ENCODE data around the gene NFE2L2. TPM values are rescaled to one million over a fixed set of nuclear protein-coding genes. Genes with fewer than 3 reads are reported as not detected.
"Not testable (repeated sequence)": the region's sequence is repeated elsewhere in the genome, so short reads cannot be mapped to it uniquely, and the experiment has no call there.

NFE2L2 gene
- total RNA-seq, 1 experiment from 2014 or later = 24.2 TPM

DNA sequence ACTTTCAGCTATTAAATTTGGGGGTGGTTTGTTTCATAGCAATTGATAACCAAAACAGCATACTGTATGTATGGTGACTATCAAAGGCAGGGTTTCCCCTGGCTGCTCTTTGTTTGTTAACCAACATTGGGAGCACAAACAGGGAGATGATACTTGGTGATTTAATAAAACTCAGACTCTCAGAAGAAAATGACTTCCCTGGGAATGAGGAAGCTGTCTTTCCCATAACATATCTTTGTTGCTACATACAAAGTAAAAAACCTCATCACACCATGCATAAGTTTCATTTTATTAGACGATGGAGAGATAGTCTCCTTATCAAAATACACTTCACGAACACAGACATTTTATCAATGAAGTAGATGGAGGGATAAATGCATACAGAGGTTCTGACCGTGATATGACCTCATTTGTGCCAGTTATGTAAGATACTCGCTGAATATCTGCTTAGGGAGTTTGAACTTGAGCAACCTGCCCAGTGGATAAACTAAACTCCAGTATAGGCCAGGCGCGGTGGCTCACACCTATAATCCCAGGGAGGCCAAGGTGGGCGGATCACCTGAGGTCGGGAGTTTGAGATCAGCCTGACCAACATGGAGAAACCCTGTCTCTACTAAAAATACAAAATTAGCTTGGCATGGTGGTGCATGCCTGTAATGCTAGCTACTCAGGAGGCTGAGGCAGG is 3.8 kb upstream of the NFE2L2 start:
- BruUV-seq (replicated peaks) = no TSS peak
- Histone ChIP-seq H3K4me2 (ENCODE audit: low read length) (no peak overlapping the region), H2AFZ (ENCODE audit: low read length) (no peak overlapping the region), H3F3A (ENCODE audit: low read length, unreplicated experiment) (no peaks in the 10 kb centered on the region), H3K79me2 (ENCODE audit: low read length) (peaks cover 16% of the 10 kb centered on the region), H3K36me3 (ENCODE audit: low read depth, low read length) (no peaks in the 10 kb centered on the region), H3K9me2 (replicated peaks; ENCODE audit: low read length) (no peaks in the 10 kb centered on the region), H3K27ac (ENCODE audit: low read length) (no peak overlapping the region), H3K4me1 (ENCODE audit: insufficient read depth, low read length) (peaks cover 13% of the 10 kb centered on the region), H3K9me3 (ENCODE audit: low read length) (no peaks in the 10 kb centered on the region), H3K9ac (ENCODE audit: low read length) (no peak overlapping the region), H3K27me3 (ENCODE audit: low read length) (no peaks in the 10 kb centered on the region), H4K20me1 (ENCODE audit: low read length) (no peaks in the 10 kb centered on the region), H3K4me3 (ENCODE audit: low read length) (no peak overlapping the region)
- intact Hi-C loops (cut with micrococcal nuclease) = loop anchor here (5.0 kb wide), 1 partner anchor 149 kb away; no protein-coding TSS in a partner anchor
- ATAC-seq (no peak), DNase-seq (no peak)
- TF ChIP-seq, protein P1, sequence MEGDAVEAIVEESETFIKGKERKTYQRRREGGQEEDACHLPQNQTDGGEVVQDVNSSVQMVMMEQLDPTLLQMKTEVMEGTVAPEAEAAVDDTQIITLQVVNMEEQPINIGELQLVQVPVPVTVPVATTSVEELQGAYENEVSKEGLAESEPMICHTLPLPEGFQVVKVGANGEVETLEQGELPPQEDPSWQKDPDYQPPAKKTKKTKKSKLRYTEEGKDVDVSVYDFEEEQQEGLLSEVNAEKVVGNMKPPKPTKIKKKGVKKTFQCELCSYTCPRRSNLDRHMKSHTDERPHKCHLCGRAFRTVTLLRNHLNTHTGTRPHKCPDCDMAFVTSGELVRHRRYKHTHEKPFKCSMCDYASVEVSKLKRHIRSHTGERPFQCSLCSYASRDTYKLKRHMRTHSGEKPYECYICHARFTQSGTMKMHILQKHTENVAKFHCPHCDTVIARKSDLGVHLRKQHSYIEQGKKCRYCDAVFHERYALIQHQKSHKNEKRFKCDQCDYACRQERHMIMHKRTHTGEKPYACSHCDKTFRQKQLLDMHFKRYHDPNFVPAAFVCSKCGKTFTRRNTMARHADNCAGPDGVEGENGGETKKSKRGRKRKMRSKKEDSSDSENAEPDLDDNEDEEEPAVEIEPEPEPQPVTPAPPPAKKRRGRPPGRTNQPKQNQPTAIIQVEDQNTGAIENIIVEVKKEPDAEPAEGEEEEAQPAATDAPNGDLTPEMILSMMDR (conservative IDR thresholded peaks at IDR 0.05; ENCODE audit: low read depth, low read length) = no peak
- TF ChIP-seq EZH2phosphoT487 (IDR thresholded peaks at IDR 0.05; ENCODE audit: borderline replicate concordance, low read length) (no peak), EZH2 (IDR thresholded peaks at IDR 0.05; ENCODE audit: low read length, unreplicated experiment) (no peak)
- POLR2A ChIA-PET (ENCODE audit: unreplicated experiment) = interaction anchor here (0.6 kb wide), 1 partner anchor 125 kb away, joined by 4 read pairs; no protein-coding TSS in a partner anchor
- CTCF ChIA-PET = no interaction called here

DNA sequence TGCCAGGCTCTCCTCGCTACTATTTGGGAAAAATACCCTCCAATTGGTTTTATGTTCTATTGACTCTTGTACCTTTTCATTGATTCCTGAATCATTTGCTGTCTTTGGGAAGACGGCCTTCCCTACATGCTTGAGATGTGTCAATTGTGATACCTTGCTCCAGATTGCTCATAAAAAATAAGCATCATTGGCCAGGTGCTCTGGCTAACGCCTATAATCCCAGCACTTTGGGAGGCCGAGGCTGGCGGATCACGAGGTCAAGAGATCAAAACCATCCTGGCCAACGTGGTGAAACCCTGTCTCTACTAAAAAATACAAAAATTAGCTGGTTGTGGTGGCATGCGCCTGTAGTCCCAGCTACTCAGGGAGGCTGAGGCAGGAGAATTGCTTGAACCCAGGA is 2.4 kb upstream of the NFE2L2 start:
- H3K9ac ChIP-seq (ENCODE audit: low read length); H3K9me2 ChIP-seq (replicated peaks; ENCODE audit: low read length); H3F3A ChIP-seq (ENCODE audit: low read length, unreplicated experiment); ATAC-seq; H3K4me2 ChIP-seq (ENCODE audit: low read length); H3K27me3 ChIP-seq (ENCODE audit: low read length); H3K27ac ChIP-seq (ENCODE audit: low read length); H3K36me3 ChIP-seq (ENCODE audit: low read depth, low read length); POLR2A ChIA-PET (ENCODE audit: unreplicated experiment); CTCF ChIA-PET; H2AFZ ChIP-seq (ENCODE audit: low read length); DNase-seq; BruUV-seq (replicated peaks); H3K4me3 ChIP-seq (ENCODE audit: low read length); H3K9me3 ChIP-seq (ENCODE audit: low read length): not testable (repeated sequence)
- Histone ChIP-seq H3K79me2 (ENCODE audit: low read length) (peaks cover 30% of the 10 kb centered on the region), H4K20me1 (ENCODE audit: low read length) (peaks cover 13% of the 10 kb centered on the region), H3K4me1 (ENCODE audit: insufficient read depth, low read length) (peaks cover 19% of the 10 kb centered on the region)
- intact Hi-C loops (cut with micrococcal nuclease) = loop anchor here (5.0 kb wide), 1 partner anchor 150 kb away; no protein-coding TSS in a partner anchor

DNA sequence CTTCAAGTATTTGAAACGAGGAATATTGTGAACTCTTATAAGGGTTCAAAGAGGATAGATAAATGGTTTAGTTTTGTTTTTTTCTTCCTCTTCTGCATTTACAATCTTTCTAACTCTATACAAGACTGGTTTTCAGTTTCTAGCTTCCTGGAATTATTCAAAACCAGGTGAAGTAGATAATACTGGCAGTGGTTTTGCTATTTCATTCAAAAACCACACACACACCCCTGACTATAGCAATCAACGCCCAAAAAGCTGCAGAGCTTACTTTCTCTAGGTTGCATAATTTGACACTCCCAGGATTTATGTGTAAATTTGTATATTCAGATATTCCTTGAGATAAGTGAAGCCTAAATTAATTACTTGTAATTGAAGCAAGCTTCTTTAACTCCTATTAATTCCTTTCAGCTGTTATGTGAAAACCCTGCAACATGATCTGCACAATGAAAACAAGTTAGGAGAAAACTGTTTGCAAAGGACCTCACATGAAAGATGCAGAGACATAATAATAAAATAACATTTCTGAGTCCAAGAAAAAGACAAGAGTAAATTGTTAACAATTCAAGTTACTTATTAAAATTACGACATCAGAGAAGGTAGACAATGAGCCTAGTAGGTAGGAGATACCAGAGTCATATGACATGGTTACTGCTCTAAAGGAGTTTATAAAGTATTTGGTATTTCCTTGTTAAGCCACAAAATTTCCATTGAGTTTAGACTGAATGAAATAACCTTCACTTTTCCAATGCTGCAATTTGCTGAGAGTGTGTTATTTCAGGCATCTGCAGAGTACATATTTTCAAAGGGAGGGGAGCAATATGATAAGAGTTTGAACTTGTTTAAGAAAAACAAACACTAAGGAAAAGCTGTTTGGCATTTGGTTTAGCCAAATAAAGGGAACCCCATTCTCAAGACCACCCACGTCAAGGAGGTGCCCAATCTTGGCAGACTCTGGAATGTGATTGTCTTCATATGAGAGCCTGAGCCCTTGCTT is 1.6 kb upstream of the NFE2L2 start:
- TF ChIP-seq EZH2 (IDR thresholded peaks at IDR 0.05; ENCODE audit: low read length, unreplicated experiment) = no peak
- TF ChIP-seq EZH2phosphoT487 (IDR thresholded peaks at IDR 0.05; ENCODE audit: borderline replicate concordance, low read length) = no peak
- TF ChIP-seq, protein P1 (conservative IDR thresholded peaks at IDR 0.05; ENCODE audit: low read depth, low read length) = no peak
- Histone ChIP-seq H3K9me3 (ENCODE audit: low read length) (no peaks in the 10 kb centered on the region), H3K9me2 (replicated peaks; ENCODE audit: low read length) (no peaks in the 10 kb centered on the region), H4K20me1 (ENCODE audit: low read length) (peaks cover 21% of the 10 kb centered on the region), H3K4me3 (ENCODE audit: low read length) (peak overlapping the region; percentile 81), H3F3A (ENCODE audit: low read length, unreplicated experiment) (no peaks in the 10 kb centered on the region), H3K79me2 (ENCODE audit: low read length) (peaks cover 38% of the 10 kb centered on the region), H3K27ac (ENCODE audit: low read length) (no peak overlapping the region), H3K36me3 (ENCODE audit: low read depth, low read length) (no peaks in the 10 kb centered on the region), H2AFZ (ENCODE audit: low read length) (peak overlapping the region; percentile 88; the same call in 1 of the 2 replicates), H3K4me2 (ENCODE audit: low read length) (peak overlapping the region; percentile 87), H3K4me1 (ENCODE audit: insufficient read depth, low read length) (peaks cover 27% of the 10 kb centered on the region), H3K27me3 (ENCODE audit: low read length) (no peaks in the 10 kb centered on the region), H3K9ac (ENCODE audit: low read length) (peak overlapping the region; percentile 99)
- intact Hi-C loops (cut with micrococcal nuclease) = loop anchor here (1.0 to 5.0 kb wide), 2 partner anchors 67 to 151 kb away; no protein-coding TSS in a partner anchor
- POLR2A ChIA-PET (ENCODE audit: unreplicated experiment) = no interaction called here
- CTCF ChIA-PET = no interaction called here
- ATAC-seq (no peak), DNase-seq (no peak)
- no TSS peak for BruUV-seq (replicated peaks)

Measured in PC-3 (cell line).